ENCODE data around the gene HEATR5B. TPM values are rescaled to one million over a fixed set of nuclear protein-coding genes. Genes with fewer than 3 reads are reported as not detected.

Gene HEATR5B
- 37.6 and 40.3 TPM in 2 replicates for total RNA-seq

DNA sequence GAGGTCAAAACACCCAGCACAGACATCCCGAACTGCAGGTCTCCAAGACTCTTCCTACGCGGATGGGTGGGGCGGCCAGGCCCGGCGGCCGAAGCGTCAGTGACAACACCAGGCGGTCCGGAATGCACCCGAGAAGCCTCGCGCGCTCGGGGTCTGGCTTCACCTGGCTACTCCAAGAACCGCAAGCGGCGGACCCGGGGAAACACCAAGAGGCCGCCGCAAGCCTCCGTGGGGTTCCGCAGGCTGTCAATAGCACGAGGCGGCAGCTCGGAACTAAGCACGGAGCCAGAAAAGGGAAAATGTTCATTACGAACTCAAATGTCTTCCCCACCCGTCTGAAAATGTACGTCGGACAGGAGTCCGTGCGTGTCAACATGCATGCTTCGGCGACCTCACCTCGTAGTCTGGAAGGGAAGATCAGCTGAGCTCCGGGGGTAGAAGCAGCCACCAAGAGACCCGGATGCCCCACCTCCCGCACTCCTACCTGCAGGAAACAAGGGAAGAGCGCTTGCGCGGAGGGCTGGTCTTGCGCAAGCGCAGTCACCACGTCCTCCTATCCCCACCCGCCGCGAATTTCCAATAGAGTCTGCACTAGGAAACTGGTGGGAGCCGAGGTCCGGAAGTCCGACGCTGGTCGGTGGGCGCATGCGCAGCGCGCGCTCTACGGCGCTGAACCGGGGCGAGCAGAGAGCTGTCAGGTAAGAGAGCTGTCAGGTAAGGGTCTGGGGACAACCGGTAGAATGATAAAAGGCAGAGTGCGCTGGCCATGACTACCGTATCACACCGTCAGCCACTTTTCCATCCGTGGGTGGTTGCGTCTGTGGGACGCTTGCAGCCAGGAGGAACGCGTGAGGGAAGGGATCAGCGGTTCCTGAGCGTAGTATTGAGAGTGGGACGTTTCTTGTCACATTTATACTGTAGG lies at the start of gene HEATR5B, which contains the start of gene GPATCH11:
Gene HEATR5B, minus strand, starts transcription at position 500 of the 922 bp plus-strand sequence. CDS start 958 bp downstream, outside the sequence.
Gene GPATCH11, plus strand, starts transcription at position 646 of the 922 bp plus-strand sequence. CDS start 3,864 bp downstream, outside the sequence.
- peak; percentile 97 for DNase-seq

DNA sequence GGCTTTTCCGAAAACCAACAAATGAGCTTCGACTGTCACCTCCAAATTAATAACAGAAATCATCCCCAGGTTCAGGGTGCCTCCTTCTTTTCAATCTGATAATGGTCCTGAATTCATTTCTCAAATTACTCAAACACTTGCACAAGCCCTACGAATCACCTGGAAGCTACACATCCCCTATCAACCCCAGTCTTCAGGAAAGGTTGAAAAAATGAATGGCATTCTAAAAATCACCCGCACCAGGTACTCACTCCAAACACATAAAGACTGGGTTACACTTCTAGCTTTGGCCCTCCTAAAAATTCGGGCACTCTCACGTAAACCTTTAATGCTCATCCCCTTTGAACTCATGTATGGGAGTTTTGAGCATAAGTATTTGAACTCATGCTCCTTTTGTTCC lies 48.7 kb upstream of the HEATR5B start:
- no peak for DNase-seq

GRCh38 chr2:37125416-37125815 lies 41.2 kb upstream of the HEATR5B start:
- no peak for DNase-seq

DNA sequence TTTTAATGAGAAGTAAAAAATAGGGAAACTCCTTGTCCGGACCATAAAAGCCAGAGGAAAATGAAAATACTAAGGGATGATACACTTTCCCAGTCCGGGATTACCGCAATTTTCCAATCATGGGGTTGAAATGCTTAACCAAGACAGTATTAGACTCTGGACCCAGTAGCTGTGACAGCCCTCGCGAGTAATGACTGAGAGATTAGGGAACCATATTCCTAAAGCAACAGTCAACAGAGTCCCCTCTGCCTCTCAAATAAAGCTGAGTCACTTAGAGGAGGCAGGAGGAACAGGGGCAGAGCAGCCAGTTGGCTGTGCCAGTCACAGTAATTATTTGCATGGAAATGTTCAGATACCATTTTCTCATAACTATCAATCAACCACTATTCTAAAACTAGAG lies 35.0 kb upstream of the HEATR5B start:
- no peak for DNase-seq

DNA sequence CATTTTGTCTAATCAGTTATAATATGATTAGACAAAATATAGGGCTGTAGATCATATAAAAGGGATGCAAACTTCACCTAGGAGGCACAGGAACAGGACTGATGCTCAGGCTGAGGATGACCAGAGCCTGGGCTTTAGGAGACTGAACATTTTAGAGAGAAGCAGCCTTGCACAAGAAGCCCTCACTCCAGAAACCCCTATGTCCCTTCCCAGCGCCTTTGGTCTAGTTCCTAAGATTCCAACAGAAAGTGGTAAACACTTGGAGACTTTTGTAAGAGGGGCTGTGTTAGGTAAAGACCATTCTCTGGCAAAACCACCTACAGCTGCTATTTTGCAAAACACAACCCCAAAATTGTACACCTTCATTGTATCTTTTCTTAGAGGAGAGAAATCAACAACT lies 33.4 kb upstream of the HEATR5B start:
- no peak for DNase-seq

GRCh38 chr2:37111958-37112357 lies 27.8 kb upstream of the HEATR5B start:
- DNase-seq = no peak

DNA sequence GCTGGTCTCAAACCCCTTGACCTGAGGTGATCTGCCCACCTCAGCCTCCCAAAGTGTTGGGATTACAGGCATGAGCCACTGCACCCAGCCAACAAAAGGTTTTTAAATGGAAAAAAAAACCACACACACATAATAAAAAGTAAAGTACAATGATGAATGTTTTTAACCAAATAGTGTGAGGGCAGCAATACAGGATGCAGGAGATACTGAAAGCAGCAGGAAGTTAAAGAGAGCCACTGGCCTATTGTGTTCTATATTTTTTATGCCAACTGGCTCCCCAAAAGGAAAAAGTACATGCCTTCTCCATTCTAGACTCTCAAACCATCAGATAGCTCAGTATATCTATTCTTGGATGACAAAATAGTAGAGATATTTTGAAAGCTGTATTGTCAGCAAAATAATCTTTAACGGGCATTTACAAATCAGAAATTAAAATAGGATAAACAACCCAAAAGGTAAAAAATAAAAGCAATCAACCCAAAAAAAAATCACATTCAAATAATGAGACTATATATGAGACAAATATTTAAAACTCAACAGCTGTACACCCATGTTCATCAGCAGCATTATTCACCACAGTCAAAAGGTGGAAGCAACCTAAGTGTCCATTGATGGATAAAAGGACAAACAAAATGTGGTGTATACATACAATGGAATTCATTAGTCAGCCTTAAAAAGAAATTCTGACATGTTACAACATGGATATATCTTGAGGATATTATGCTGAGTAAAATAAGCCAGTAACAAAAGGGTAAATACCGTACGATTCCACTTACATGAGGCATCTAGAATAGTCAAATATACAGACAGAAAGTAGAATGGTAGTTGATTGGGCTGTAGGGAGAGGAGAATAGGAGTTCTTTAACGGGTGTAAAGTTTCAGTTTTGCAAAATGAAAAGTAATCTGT lies 26.4 kb upstream of the HEATR5B start:
- peak; percentile 5 for DNase-seq

- no peak for DNase-seq
These were observed 25.4 kb upstream of the HEATR5B start for GRCh38 chr2:37109523-37109922.

GRCh38 chr2:37105150-37105549 lies 21.0 kb upstream of the HEATR5B start:
- no peak for DNase-seq

GRCh38 chr2:37104178-37104577 lies 20.0 kb upstream of the HEATR5B start:
- DNase-seq = no peak

DNA sequence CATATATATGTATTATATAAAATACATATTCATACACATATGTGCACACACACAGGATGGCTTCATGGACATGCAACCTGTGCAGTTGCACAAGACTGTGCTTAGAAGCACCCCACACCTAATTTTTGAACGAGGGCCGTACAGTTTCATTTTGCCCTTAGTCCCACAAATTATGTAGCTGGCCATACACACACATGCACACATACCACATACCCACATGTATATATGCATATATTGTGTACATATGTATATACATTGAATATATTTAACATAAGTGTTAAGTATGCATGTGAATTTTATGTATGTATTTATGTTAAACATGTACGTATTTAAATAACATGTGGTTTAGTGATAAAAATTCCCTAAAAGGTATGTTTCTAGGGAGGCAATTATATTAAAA lies 18.4 kb upstream of the HEATR5B start:
- no peak for DNase-seq

GRCh38 chr2:37100054-37100453 lies 15.9 kb upstream of the HEATR5B start:
- DNase-seq = no peak

DNA sequence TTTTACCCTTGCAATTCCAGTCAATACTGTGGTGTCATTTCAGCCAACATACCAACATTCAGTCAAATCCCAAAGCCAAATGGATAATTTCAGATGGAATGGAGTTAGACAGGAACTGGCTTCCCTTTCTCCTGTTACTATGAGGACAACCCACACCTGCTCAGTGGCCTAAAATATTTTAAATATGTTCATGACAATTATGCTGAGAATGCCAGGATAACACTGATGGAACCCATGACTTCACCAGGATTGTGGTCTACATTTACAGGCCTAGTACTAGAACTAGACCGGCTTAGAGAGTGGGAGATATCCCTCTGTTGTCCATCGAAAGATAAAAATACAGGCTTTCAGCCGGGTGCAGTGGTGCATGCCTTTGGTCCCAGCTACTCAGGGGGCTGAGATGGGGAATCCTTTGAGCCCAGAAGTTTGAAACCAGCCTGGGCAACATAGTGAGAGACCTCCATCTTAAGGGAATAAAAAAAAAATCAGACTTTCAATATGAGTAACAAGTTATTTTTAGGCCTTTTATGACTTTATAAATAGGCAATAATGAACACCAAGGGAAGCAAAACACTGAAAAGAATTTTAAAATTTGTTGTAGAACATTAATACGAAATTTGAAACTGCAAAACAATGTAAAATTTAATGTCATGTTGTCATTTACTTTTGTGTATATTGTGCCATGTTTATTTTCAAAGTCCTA lies 14.4 kb upstream of the HEATR5B start:
- DNase-seq = no peak

DNA sequence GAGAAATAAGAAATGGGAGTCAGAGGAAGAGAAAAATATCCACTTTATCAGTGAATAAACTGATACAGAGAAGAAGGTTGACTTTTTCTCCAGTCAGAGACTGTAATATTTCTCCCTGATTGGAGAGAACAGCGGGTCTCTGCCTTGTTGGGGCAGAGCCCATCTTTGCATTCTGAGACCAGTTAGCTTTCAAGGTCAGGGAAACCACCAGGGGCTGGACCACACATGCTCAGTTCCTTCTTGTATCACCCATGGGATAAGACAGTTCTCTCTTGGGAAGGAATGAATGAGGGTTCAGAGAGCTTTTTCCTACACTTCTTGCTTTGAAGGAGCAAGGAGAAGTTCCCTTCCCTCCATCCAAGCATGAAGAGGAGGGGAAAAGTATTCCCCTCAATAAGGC lies 12.4 kb upstream of the HEATR5B start:
- no peak for DNase-seq

DNA sequence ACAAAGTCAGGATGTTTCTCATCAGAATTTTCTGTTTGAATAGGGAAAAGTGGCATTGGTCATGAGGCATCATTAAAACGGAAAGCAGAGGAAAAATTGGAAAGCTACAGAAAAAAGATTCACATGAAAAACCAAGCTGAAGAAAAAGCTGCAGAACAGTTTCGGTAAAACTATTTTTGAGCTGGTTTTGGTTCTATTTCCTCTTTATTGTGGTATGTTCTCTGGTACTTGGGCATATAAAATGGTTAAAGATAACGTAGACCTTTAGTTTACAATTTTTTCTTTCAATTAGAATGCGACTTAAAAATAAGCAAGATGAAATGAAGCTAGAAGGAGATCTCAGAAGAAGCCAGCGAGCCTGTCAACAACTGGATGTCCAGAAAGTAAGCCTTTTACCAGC lies 7.7 kb upstream of the HEATR5B start:
- DNase-seq = no peak

- no peak for DNase-seq
These were observed 5.9 kb upstream of the HEATR5B start for GRCh38 chr2:37090019-37090477.

DNA sequence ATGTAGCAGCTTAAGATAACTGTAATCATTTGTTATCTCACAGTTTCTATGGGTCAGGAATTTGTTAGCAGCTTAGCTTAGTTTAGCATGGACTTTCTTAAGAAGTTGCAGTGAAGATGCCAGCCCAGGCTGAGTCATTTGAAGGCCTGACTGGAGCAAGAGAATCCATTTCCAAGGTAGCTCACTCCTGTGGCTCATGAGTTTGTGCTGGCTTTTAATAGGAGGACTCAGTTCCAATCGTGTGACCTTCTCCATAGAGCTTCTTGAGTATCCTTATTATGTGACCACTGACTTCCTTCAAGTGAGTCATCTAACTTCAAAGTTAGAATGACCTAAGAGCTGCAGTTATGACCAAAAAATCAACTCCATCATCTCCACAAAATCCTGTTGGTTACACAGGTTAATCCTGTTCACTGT lies 1.6 kb upstream of the HEATR5B start:
- peak; percentile 37 for DNase-seq

DNA sequence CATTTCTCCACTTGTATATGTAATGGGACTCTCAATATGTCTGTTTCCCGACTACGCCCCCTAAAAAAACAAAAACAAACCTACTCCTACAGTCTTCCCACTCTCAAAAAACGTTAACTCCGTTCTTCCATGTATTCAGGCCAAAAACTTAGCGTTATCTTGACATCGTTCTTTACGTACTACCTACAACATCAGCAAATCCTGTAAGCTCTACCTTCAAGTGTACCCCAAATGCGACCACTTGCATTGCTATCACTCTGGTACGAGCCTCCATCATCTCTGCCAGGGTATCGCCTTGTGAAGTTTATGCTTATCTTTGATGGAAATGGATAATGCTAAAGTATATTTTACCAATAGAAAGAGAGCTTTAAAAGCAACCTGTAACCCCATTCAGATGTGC lies 625 bp upstream of the HEATR5B start:
- DNase-seq = no peak

DNA sequence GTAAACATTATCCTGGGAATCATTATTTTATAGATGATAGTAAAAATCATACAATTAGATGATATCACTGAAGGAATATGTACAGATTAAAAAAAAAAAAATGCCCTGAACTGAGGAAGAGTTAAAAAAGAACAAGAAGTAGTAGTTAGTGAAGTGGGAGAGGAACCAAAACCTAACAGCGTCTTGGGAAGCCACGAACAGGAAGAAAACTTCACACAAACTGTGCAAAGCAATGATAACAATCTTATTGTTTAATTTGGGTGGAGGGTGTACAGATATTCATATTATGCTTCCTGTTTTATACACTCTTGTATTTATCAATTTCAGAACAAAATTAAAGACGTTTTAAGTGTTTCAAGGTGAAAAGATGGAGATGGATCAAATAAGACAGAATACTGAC lies 3.5 kb downstream of the HEATR5B start:
- peak; percentile 7 for DNase-seq

GRCh38 chr2:37080266-37080665 lies 3.9 kb downstream of the HEATR5B start:
- DNase-seq = peak; percentile 64

DNA sequence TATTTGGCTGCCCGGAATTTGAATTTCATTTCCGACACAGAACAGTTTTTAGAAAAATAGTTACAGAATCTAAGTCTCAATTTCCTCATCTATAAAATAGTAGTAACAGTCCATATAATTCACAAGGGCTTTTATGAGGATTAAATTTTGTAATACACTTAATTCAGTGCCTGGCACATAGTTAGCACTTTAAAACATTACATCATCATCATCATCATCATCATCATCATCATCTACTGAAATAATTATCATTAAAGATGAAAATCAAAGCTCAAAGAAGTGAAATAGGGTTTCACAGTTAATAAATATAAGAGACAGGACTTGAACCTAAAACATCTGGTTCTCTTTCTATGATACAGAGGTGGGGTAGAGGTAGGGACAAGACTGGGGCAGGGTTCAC lies 13.2 kb downstream of the HEATR5B start:
- no peak for DNase-seq

GRCh38 chr2:37068686-37069085 lies 15.5 kb downstream of the HEATR5B start:
- no peak for DNase-seq

GRCh38 chr2:37061776-37062175 lies 22.4 kb downstream of the HEATR5B start:
- DNase-seq = no peak

Data from dermis blood vessel endothelial cell (primary cell).